Stimulated activated effector memory CD8-positive, alpha-beta T cell treated with anti-CD3 and anti-CD28 coated beads, Interleukin-12 subunit alpha, Interleukin-12 subunit beta, amount 100 ng/mL, for 72 hours (primary cell): ENCODE results near the gene MAP3K5.

Source experiments
- ATAC-seq: fragments of 150-1000 bp; cut with Tn5 transposase; 2 replicates; pipeline ENCODE4 v1.10.0; 2021
- DNase-seq, 2 donors: peaks; one replicate each; pipeline ENCODE4 v3.0.0; 2021 to 2022; ENCODE audit warnings: low spot score in 2 of 2
- H3K27ac Mint-ChIP-seq: one replicate; pipeline ENCODE4 v1.8.0; 2022; ENCODE audit warnings: mild to moderate bottlenecking, mixed read lengths
- H3K36me3 Mint-ChIP-seq: one replicate; pipeline ENCODE4 v1.8.0; 2022; ENCODE audit warnings: mild to moderate bottlenecking, mixed read lengths
- H3K4me1 Mint-ChIP-seq: one replicate; pipeline ENCODE4 v1.8.0; 2022; ENCODE audit warnings: mixed read lengths
- H3K4me3 Mint-ChIP-seq: one replicate; pipeline ENCODE4 v1.8.0; 2022; ENCODE audit warnings: mild to moderate bottlenecking, mixed read lengths
- H3K9me3 Mint-ChIP-seq: one replicate; pipeline ENCODE4 v1.8.0; 2022; ENCODE audit warnings: mixed read lengths

MAP3K5 gene

GRCh38 chr6:136633355-136633754 lies 158.9 kb downstream of the MAP3K5 start:
- Mint-ChIP-seq H3K36me3 (peaks cover 59% of the 10 kb centered on the region), H3K9me3 (no peaks in the 10 kb centered on the region), H3K4me3 (no peak overlapping the region), H3K27ac (no peak overlapping the region), H3K4me1 (peaks cover 6% of the 10 kb centered on the region)
- DNase-seq (no peak), ATAC-seq (no peak)

- ATAC-seq, result peak; percentile 74
- Mint-ChIP-seq H3K27ac (no peak overlapping the region), H3K9me3 (no peaks in the 10 kb centered on the region), H3K4me1 (peaks cover 6% of the 10 kb centered on the region), H3K4me3 (no peak overlapping the region), H3K36me3 (peaks cover 24% of the 10 kb centered on the region)
- no peak for DNase-seq
Observed at GRCh38 chr6:136628996-136629395, 163.3 kb downstream of the MAP3K5 start.

DNA sequence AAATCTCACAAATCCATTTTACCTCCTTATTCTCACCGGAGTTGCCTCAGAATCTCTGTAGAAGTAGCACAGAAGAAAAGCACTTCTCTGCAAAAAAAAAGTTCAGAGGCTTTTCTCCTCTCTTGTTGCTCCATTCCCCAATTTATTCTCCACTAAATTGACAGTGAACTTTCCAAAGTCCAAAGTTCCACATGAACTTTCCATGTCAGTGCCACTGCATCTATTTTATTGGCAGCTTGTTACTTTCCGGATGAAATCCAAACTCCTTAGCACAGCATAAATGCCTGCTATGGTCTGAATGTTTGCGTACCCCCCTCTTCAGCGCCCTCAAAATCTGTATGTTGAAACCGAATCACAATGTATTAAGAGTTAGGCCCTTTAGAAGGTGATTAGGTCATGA lies 165.1 kb downstream of the MAP3K5 start:
- Mint-ChIP-seq H3K27ac (no peak overlapping the region), H3K9me3 (no peaks in the 10 kb centered on the region), H3K36me3 (peaks cover 32% of the 10 kb centered on the region), H3K4me3 (no peak overlapping the region), H3K4me1 (peaks cover 6% of the 10 kb centered on the region)
- no peak for ATAC-seq
- no peak for DNase-seq

DNA sequence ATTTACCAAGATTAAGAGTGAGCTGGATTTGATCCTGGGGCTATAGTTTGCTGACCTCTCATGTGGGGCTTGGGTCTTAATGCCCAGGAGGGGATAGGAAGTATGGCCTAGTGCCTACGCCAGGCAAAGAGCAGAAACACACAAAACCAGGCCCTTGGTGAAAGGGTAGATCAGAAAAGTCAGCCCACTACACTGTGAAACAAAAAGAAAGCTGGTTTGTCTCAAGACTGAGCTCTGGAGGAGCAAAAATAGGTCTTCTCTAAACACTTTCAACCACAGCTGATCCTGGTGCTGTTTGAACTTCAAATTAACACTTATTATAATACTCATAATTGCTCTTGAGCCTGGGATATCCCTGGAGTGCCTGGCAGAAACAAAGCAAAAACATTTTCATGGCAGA lies 167.0 kb downstream of the MAP3K5 start:
- H3K4me3 Mint-ChIP-seq, result no peak overlapping the region
- no peak for DNase-seq
- no peak for ATAC-seq
- peaks cover 30% of the 10 kb centered on the region for H3K36me3 Mint-ChIP-seq
- no peak overlapping the region for H3K27ac Mint-ChIP-seq
- H3K9me3 Mint-ChIP-seq, result no peaks in the 10 kb centered on the region
- no peaks in the 10 kb centered on the region for H3K4me1 Mint-ChIP-seq

GRCh38 chr6:136624347-136624746 lies 167.9 kb downstream of the MAP3K5 start:
- H3K4me3 Mint-ChIP-seq, result no peak overlapping the region
- no peaks in the 10 kb centered on the region for H3K4me1 Mint-ChIP-seq
- no peaks in the 10 kb centered on the region for H3K9me3 Mint-ChIP-seq
- peaks cover 28% of the 10 kb centered on the region for H3K36me3 Mint-ChIP-seq
- ATAC-seq (no peak), DNase-seq (no peak)
- no peak overlapping the region for H3K27ac Mint-ChIP-seq

GRCh38 chr6:136618086-136618485 lies 174.2 kb downstream of the MAP3K5 start:
- Mint-ChIP-seq H3K4me1 (no peaks in the 10 kb centered on the region), H3K4me3 (no peak overlapping the region), H3K9me3 (no peaks in the 10 kb centered on the region), H3K36me3 (peaks cover 62% of the 10 kb centered on the region), H3K27ac (no peak overlapping the region)
- no peak for ATAC-seq
- peak in 1 of 2 donors; percentile 10 for DNase-seq

GRCh38 chr6:136616527-136616926 lies 175.8 kb downstream of the MAP3K5 start:
- Mint-ChIP-seq H3K4me3 (no peak overlapping the region), H3K9me3 (no peaks in the 10 kb centered on the region), H3K36me3 (peaks cover 62% of the 10 kb centered on the region), H3K4me1 (no peaks in the 10 kb centered on the region), H3K27ac (peak overlapping the region; percentile 68)
- ATAC-seq, result no peak
- peak in 1 of 2 donors; percentile 26 for DNase-seq

GRCh38 chr6:136614994-136615393 lies 177.3 kb downstream of the MAP3K5 start:
- no peak for ATAC-seq
- peaks cover 60% of the 10 kb centered on the region for H3K36me3 Mint-ChIP-seq
- DNase-seq, result peak in 1 of 2 donors; percentile 8
- H3K27ac Mint-ChIP-seq, result no peak overlapping the region
- peaks cover 6% of the 10 kb centered on the region for H3K4me1 Mint-ChIP-seq
- H3K9me3 Mint-ChIP-seq, result no peaks in the 10 kb centered on the region
- H3K4me3 Mint-ChIP-seq, result no peak overlapping the region

- ATAC-seq (no peak), DNase-seq (no peak)
- Mint-ChIP-seq H3K36me3 (peaks cover 59% of the 10 kb centered on the region), H3K27ac (no peak overlapping the region), H3K4me3 (no peak overlapping the region), H3K4me1 (peaks cover 10% of the 10 kb centered on the region), H3K9me3 (no peaks in the 10 kb centered on the region)
Observed at GRCh38 chr6:136614350-136614749, 177.9 kb downstream of the MAP3K5 start.

DNA sequence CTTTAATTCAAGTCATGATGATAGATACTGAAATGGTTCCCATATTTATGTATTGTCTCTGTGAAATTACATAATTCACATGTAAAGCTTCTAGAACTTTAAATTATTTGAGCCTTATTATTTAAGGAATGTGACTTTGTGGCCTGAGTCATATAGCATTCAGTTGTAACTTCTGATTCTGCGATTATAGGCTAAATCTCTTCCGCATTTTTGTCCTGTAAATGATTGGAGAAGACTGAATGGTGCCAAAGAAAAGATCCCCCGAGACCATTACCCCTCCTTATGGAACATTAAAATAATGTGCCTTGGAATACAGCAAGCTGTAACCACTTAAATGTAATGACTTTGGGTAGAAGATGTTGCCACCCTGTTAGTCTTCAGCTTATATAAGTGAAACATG lies 178.8 kb downstream of the MAP3K5 start:
- H3K36me3 Mint-ChIP-seq, result peaks cover 59% of the 10 kb centered on the region
- H3K27ac Mint-ChIP-seq, result no peak overlapping the region
- peaks cover 15% of the 10 kb centered on the region for H3K4me1 Mint-ChIP-seq
- no peaks in the 10 kb centered on the region for H3K9me3 Mint-ChIP-seq
- ATAC-seq (no peak), DNase-seq (no peak)
- no peak overlapping the region for H3K4me3 Mint-ChIP-seq

GRCh38 chr6:136612666-136613389 lies 179.4 kb downstream of the MAP3K5 start:
- no peak for ATAC-seq
- no peak for DNase-seq
- H3K36me3 Mint-ChIP-seq, result peaks cover 61% of the 10 kb centered on the region
- H3K4me1 Mint-ChIP-seq, result peaks cover 21% of the 10 kb centered on the region
- no peaks in the 10 kb centered on the region for H3K9me3 Mint-ChIP-seq
- H3K4me3 Mint-ChIP-seq, result no peak overlapping the region
- no peak overlapping the region for H3K27ac Mint-ChIP-seq

GRCh38 chr6:136611746-136612145 lies 180.5 kb downstream of the MAP3K5 start:
- H3K27ac Mint-ChIP-seq, result peak overlapping the region; percentile 70
- no peak for ATAC-seq
- no peaks in the 10 kb centered on the region for H3K9me3 Mint-ChIP-seq
- peaks cover 26% of the 10 kb centered on the region for H3K4me1 Mint-ChIP-seq
- peaks cover 60% of the 10 kb centered on the region for H3K36me3 Mint-ChIP-seq
- no peak overlapping the region for H3K4me3 Mint-ChIP-seq
- DNase-seq, result peak in 1 of 2 donors; percentile 29

DNA sequence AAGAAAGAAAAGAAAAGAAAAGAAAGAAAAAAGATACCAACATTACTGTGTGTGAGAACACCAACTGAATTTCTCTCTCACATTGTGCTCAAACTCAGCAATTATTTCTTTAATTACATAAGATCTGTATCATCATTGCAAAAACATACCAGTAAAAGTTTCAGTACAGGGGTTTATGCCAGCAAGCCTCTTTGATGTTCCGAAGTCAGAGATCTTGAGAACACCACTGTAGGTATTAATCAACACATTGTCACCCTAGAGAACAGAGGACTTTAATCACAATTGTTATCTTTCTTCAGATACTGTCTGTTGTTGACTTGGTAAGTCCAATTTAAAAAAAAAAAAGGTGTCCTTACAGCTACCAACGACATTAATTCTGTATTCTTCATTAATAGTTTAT lies 181.1 kb downstream of the MAP3K5 start:
- Mint-ChIP-seq H3K27ac (no peak overlapping the region), H3K4me1 (peaks cover 26% of the 10 kb centered on the region), H3K4me3 (no peak overlapping the region), H3K36me3 (peaks cover 54% of the 10 kb centered on the region), H3K9me3 (no peaks in the 10 kb centered on the region)
- DNase-seq (no peak), ATAC-seq (no peak)

DNA sequence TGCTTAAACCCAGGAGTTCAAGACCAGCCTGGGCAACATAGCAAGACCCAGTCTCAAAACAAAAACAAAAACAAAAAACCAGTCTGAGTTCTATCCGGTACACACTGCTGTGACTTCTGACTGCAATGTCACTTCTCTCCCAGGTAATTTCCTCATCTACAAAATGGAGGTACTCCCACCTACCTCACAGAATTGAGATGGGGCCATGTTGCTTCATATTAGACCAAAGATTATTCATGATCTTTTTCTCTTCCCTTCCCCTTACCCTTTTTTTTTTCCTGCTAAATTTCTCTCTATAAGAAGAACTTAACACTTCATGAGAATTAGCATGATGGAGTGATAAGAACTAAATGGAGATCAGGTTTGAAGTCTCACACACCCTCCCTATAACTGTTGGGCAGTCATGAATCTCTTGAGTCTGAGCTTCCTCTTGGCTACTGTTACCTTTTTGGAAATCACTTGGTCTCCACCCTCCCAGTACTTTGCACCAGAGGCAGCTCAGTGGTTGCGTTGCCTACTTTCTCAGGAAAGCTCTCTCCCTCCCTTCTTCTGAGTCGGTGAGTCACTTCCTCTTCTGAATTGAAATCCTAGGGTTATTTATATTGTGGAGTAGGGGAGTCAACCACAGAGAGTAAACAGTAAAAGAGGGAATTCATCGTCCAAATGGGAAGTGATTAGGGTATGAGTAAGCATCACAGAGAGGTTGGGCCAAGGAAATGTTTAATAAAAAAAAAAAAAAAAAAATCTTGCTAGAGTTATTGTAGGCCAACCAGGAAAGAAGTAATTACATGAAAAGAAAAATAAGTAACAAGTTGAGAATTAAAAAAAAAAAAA lies 182.2 kb downstream of the MAP3K5 start:
- ATAC-seq, result peak; percentile 34
- H3K27ac Mint-ChIP-seq, result peak overlapping the region; percentile 80
- H3K9me3 Mint-ChIP-seq, result no peaks in the 10 kb centered on the region
- H3K4me1 Mint-ChIP-seq, result peaks cover 26% of the 10 kb centered on the region
- H3K4me3 Mint-ChIP-seq, result no peak overlapping the region
- DNase-seq, result peak in 1 of 2 donors; percentile 43
- H3K36me3 Mint-ChIP-seq, result peaks cover 62% of the 10 kb centered on the region

DNA sequence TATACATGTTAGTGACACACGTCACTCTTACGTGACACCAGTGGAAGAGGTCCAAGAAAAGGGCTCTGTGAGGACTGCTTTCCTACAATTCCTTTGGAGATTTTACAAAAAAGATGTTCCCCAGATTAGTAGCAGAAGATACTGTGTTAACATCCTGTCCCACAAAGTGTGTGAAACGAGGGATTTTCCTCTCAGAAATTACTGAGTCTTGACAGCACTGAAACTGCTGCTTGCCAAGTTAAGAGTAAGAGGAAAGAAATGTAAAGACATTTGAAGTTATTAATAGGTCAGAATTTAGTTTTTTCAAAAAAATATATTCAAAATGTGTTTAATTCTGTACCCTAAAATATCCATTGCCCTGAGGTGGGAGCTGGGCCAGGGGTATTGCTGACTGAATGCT lies 183.3 kb downstream of the MAP3K5 start:
- H3K4me3 Mint-ChIP-seq, result no peak overlapping the region
- DNase-seq, result no peak

More for the DNA sequence above, 183.3 kb downstream of the MAP3K5 start:
- no peak overlapping the region for H3K27ac Mint-ChIP-seq
- H3K9me3 Mint-ChIP-seq, result no peaks in the 10 kb centered on the region
- H3K36me3 Mint-ChIP-seq, result peaks cover 63% of the 10 kb centered on the region
- ATAC-seq, result no peak
- peaks cover 26% of the 10 kb centered on the region for H3K4me1 Mint-ChIP-seq
